Neutrophil (primary cell): ENCODE data around the gene CEP63.
A peak's percentile ranks its signal among the peaks of the same experiment; 100 is the strongest.
"Not testable (repeated sequence)": the region's sequence is repeated elsewhere in the genome, so short reads cannot be mapped to it uniquely, and the experiment has no call there.

Experiments used
- H3K27ac ChIP-seq: fragments of 200-600 bp; sonication (generic); 2 replicates; pipeline ENCODE4 v1.5.1; 2016; ENCODE audit warnings: mild to moderate bottlenecking, moderate library complexity
- H3K27me3 ChIP-seq: fragments of 200-600 bp; sonication (generic); 2 replicates; pipeline ENCODE4 v1.6.0; 2016; ENCODE audit warnings: mild to moderate bottlenecking
- H3K36me3 ChIP-seq: fragments of 200-600 bp; sonication (generic); 2 replicates; pipeline ENCODE4 v1.5.1; 2017
- H3K4me1 ChIP-seq, 2 experiments: fragments of 200-600 bp in 1 of 2; sonication (generic) in 1 of 2; 1 replicate in 1 of 2; 2 replicates in 1 of 2; pipeline versions ENCODE4 v1.5.1 to v1.6.1; 2013 to 2016; ENCODE audit warnings: low read depth in 1 of 2, low read length in 1 of 2, mild to moderate bottlenecking in 1 of 2, moderate library complexity in 1 of 2; ENCODE audit not compliant: control insufficient read depth in 1 of 2, insufficient read depth in 1 of 2
- H3K4me3 ChIP-seq, 2 experiments: fragments of 200-600 bp in 1 of 2; sonication (generic) in 1 of 2; 1 replicate in 1 of 2; 2 replicates in 1 of 2; pipeline ENCODE4 v1.5.1; 2013 to 2016; ENCODE audit warnings: low read depth in 1 of 2, low read length in 1 of 2, mild to moderate bottlenecking in 1 of 2, moderate library complexity in 1 of 2
- H3K9me3 ChIP-seq: fragments of 200-600 bp; sonication (generic); 2 replicates; pipeline ENCODE4 v1.5.1; 2016
- CTCF ChIP-seq: fragments of 200-600 bp; sonication (generic); IDR thresholded peaks from 2 replicates; pipeline ENCODE4 v1.5.1; 2016; ENCODE audit warnings: antibody characterized with exemption

The CEP63 gene

GRCh38 chr3:134542287-134542958, 56.6 kb downstream of the CEP63 start:
- H3K4me3 ChIP-seq: peak overlapping the region; percentile 44 to 47
- no peaks in the 10 kb centered on the region for H3K9me3 ChIP-seq
- H3K27ac ChIP-seq: peak overlapping the region; percentile 93
- peaks cover 37% of the 10 kb centered on the region for H3K36me3 ChIP-seq
- H3K27me3 ChIP-seq: no peaks in the 10 kb centered on the region
- peaks cover 54 to 61% of the 10 kb centered on the region in 2 experiments for H3K4me1 ChIP-seq
- TF ChIP-seq CTCF: no peak

GRCh38 chr3:134543113-134543512, 57.3 kb downstream of the CEP63 start:
- no peak for TF ChIP-seq CTCF
- Histone ChIP-seq H3K9me3 (no peaks in the 10 kb centered on the region), H3K36me3 (peaks cover 39% of the 10 kb centered on the region), H3K4me3 (peak overlapping the region; percentile 44 to 47), H3K4me1 (peaks cover 54 to 61% of the 10 kb centered on the region in 2 experiments), H3K27ac (peak overlapping the region; percentile 93), H3K27me3 (no peaks in the 10 kb centered on the region)

- Histone ChIP-seq H3K27ac (peak overlapping the region; percentile 93), H3K27me3 (no peaks in the 10 kb centered on the region), H3K4me3 (peak overlapping the region; percentile 44 to 47), H3K9me3 (no peaks in the 10 kb centered on the region), H3K36me3 (peaks cover 40% of the 10 kb centered on the region), H3K4me1 (peaks cover 54 to 61% of the 10 kb centered on the region in 2 experiments)
- no peak for TF ChIP-seq CTCF
Measured at GRCh38 chr3:134544316-134544715, 58.5 kb downstream of the CEP63 start.

GRCh38 chr3:134544783-134545182, 58.9 kb downstream of the CEP63 start:
- peaks cover 54 to 61% of the 10 kb centered on the region in 2 experiments for H3K4me1 ChIP-seq
- H3K4me3 ChIP-seq: peak overlapping the region; percentile 44 to 47
- peak overlapping the region; percentile 93 for H3K27ac ChIP-seq
- peaks cover 39% of the 10 kb centered on the region for H3K36me3 ChIP-seq
- H3K27me3 ChIP-seq, H3K9me3 ChIP-seq: not testable (repeated sequence)
- peak; percentile 19 for TF ChIP-seq CTCF

GRCh38 chr3:134545818-134546217, 60.0 kb downstream of the CEP63 start:
- H3K4me1 ChIP-seq: peaks cover 54 to 59% of the 10 kb centered on the region in 2 experiments
- TF ChIP-seq CTCF: no peak
- H3K4me3 ChIP-seq: peak overlapping the region in 1 of 2 experiments; percentile 19
- no peaks in the 10 kb centered on the region for H3K9me3 ChIP-seq
- peak overlapping the region; percentile 93 for H3K27ac ChIP-seq
- no peaks in the 10 kb centered on the region for H3K27me3 ChIP-seq
- H3K36me3 ChIP-seq: peaks cover 45% of the 10 kb centered on the region
